ENCODE results near the gene TSHZ2. TPM values are rescaled to one million over a fixed set of nuclear protein-coding genes. Genes with fewer than 3 reads are reported as not detected.

TSHZ2 gene
- total and polyA plus RNA-seq, 9 of the 15 experiments (the other 6 are each of a cell fraction or from before 2014, with no cell fraction given): 0.03 to 0.20 (median 0.05) TPM; not detected in 4

GRCh38 chr20:53079261-53079691 is 107.1 kb downstream of the TSHZ2 start:
- CTCF ChIA-PET (ENCODE audit: low intra/inter-chr PET ratio): no interaction called here
- ATAC-seq: no peak
- no peak overlapping the region for H3K4me2 ChIP-seq (ENCODE audit: insufficient read depth, low read length)
- H3K27ac ChIP-seq (ENCODE audit: extremely low read depth, low read depth, low read length): no peak overlapping the region
- H3K27me3 ChIP-seq (ENCODE audit: control insufficient read depth in 2 of 2, insufficient read depth in 2 of 2, low read length in 2 of 2): peaks cover 7 to 9% of the 10 kb centered on the region in 2 experiments; a peak in 4 of 5 replicates
- H3K4me1 ChIP-seq (replicated peaks in 1 of 2; ENCODE audit: control insufficient read depth in 2 of 2, insufficient read depth in 2 of 2, low read length in 2 of 2): no peaks in the 10 kb centered on the region
- POLR2A ChIA-PET: interaction anchor here (0.6 kb wide), 1 partner anchor 861 kb away, joined by 4 read pairs; no protein-coding TSS in a partner anchor
- H3K9ac ChIP-seq (ENCODE audit: insufficient read depth in 1 of 2, low read depth in 2 of 2, low read length in 2 of 2): no peak overlapping the region
- H3K9me3 ChIP-seq (replicated peaks; ENCODE audit: control insufficient read depth, insufficient read depth, low read depth, low read length): no peaks in the 10 kb centered on the region
- H2AFZ ChIP-seq (ENCODE audit: low read depth, low read length): no peak overlapping the region
- WGBS (ENCODE audit: insufficient coverage, low coverage, missing lambda C conversion rate): under 1% methylated on average over 6 of the region's 6 CpGs
- in situ Hi-C loops (cut with MboI) (no loop called here), intact Hi-C loops (cut with micrococcal nuclease) (no loop called here)
- H3K4me3 ChIP-seq: no peak overlapping the region
- H4K20me1 ChIP-seq (replicated peaks; ENCODE audit: control insufficient read depth, insufficient read depth, low read length): no peaks in the 10 kb centered on the region
- H3K9me1 ChIP-seq (ENCODE audit: control insufficient read depth, insufficient read depth, low read length): no peaks in the 10 kb centered on the region
- DNase-seq (ENCODE audit: extremely low read depth in 1 of 4, low spot score in 3 of 4): no peak
- H3K36me3 ChIP-seq (ENCODE audit: control insufficient read depth, insufficient read depth, low read length): no peaks in the 10 kb centered on the region
- H3K79me2 ChIP-seq (ENCODE audit: control insufficient read depth, insufficient read depth, low read length): no peaks in the 10 kb centered on the region
- no peak for FAIRE-seq
- BruUV-seq (replicated peaks): no TSS peak
- TF ChIP-seq NCOA6 (IDR thresholded peaks at IDR 0.05) (no peak), TRIM25 (IDR thresholded peaks at IDR 0.05; ENCODE audit: borderline replicate concordance) (no peak), BRD4 (IDR thresholded peaks at IDR 0.05) (no peak), NCOA4 (IDR thresholded peaks at IDR 0.05; ENCODE audit: partially characterized antibody) (no peak), ZNF280B (CRISPR knock-in tag; IDR thresholded peaks at IDR 0.05) (no peak), MTA2 (IDR thresholded peaks at IDR 0.05; ENCODE audit: low read depth) (no peak), SAP30 (IDR thresholded peaks at IDR 0.05; ENCODE audit: borderline replicate concordance, insufficient read depth, low read depth, low read length, poor library complexity, severe bottlenecking) (no peak), NUFIP1 (IDR thresholded peaks at IDR 0.05; ENCODE audit: partially characterized antibody) (no peak), ZMIZ1 (IDR thresholded peaks at IDR 0.05; ENCODE audit: low read depth in 2 of 2, low read length in 2 of 2) (no peak), ZEB2 (IDR thresholded peaks at IDR 0.05) (no peak), FIP1L1 (IDR thresholded peaks at IDR 0.05; ENCODE audit: low read depth, low read length, poor library complexity, severe bottlenecking) (no peak), MTA1 (IDR thresholded peaks at IDR 0.05; ENCODE audit: borderline replicate concordance) (no peak), KHSRP (IDR thresholded peaks at IDR 0.05) (no peak)
- TF ChIP-seq, protein P1, sequence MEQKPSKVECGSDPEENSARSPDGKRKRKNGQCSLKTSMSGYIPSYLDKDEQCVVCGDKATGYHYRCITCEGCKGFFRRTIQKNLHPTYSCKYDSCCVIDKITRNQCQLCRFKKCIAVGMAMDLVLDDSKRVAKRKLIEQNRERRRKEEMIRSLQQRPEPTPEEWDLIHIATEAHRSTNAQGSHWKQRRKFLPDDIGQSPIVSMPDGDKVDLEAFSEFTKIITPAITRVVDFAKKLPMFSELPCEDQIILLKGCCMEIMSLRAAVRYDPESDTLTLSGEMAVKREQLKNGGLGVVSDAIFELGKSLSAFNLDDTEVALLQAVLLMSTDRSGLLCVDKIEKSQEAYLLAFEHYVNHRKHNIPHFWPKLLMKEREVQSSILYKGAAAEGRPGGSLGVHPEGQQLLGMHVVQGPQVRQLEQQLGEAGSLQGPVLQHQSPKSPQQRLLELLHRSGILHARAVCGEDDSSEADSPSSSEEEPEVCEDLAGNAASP (IDR thresholded peaks at IDR 0.05): no peak
